Activated naive CD8-positive, alpha-beta T cell treated with anti-CD3 and anti-CD28 coated beads, Interleukin-2, amount 50 U/mL, for 24 hours (primary cell): Measurements from ENCODE around the gene RPH3AL.
"Not testable (repeated sequence)": the region's sequence is repeated elsewhere in the genome, so short reads cannot be mapped to it uniquely, and the experiment has no call there.

ENCODE experiments used
- ATAC-seq: fragments of 150-1000 bp; cut with Tn5 transposase; one replicate; pipeline ENCODE4 v1.10.0; 2021
- DNase-seq: peaks from one replicate; pipeline ENCODE4 v3.0.0; 2021
- H3K27ac Mint-ChIP-seq: one replicate; pipeline ENCODE4 v1.8.0; 2021; ENCODE audit warnings: mild to moderate bottlenecking, mixed read lengths
- H3K27me3 Mint-ChIP-seq: one replicate; pipeline ENCODE4 v1.8.0; 2021; ENCODE audit warnings: mixed read lengths
- H3K36me3 Mint-ChIP-seq: one replicate; pipeline ENCODE4 v1.8.0; 2021; ENCODE audit warnings: low read depth, mixed read lengths
- H3K4me1 Mint-ChIP-seq: one replicate; pipeline ENCODE4 v1.8.0; 2021; ENCODE audit warnings: mixed read lengths
- H3K4me3 Mint-ChIP-seq: one replicate; pipeline ENCODE4 v1.8.0; 2021; ENCODE audit warnings: mild to moderate bottlenecking, moderate library complexity, mixed read lengths
- H3K9me3 Mint-ChIP-seq: one replicate; pipeline ENCODE4 v1.8.0; 2021; ENCODE audit warnings: mixed read lengths

Gene RPH3AL

DNA sequence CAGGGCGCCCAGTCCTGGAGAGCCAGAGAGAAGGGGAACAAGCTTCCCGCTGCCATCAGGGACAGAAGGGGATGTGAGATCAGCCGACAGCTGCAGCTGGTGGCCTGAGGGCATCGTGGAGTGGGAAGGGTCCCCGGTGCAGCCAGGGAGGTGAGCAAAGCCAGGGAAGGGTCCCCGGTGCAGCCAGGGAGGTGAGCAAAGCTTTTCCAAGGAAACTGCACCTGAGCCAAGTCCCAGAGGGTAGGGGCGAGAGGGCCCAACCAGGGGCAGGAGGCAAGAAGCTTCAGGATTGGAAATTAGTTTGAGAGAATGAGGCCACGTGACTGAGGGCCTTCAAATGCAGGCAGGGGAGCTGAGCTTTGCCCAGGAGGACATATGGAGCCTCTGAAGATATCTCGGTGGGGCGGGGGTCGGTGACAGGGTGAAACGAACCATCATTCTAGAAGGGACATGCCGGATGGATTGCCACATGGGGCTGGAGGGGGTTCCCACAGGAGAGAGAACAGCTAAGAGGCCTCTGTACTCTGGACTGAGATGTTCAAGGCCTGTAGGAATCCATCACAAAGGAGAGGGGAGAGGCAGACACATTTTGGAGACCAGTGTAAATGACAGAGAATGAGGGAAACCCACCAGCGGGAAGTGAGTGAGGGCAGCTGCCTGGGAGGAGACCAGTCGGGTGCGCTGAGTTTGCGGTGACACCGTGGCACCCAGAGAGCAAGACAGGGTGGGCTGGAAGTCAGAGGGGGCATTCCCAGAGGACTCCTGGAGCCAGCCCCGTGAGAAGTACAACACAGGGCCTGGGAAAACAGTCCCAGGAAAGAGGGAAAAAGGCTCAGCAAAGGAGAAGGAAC lies 31.4 kb upstream of the RPH3AL start:
- H3K9me3 Mint-ChIP-seq = peaks cover 3% of the 10 kb centered on the region
- ATAC-seq (no peak), DNase-seq (no peak)
- H3K4me1 Mint-ChIP-seq = peaks cover 12% of the 10 kb centered on the region
- H3K27ac Mint-ChIP-seq = no peak overlapping the region
- no peaks in the 10 kb centered on the region for H3K36me3 Mint-ChIP-seq
- H3K4me3 Mint-ChIP-seq = peak overlapping the region; percentile 37
- peaks cover 13% of the 10 kb centered on the region for H3K27me3 Mint-ChIP-seq

GRCh38 chr17:382644-383533 lies 30.3 kb upstream of the RPH3AL start:
- H3K27ac Mint-ChIP-seq = no peak overlapping the region
- no peak for ATAC-seq
- peaks cover 13% of the 10 kb centered on the region for H3K27me3 Mint-ChIP-seq
- no peak overlapping the region for H3K4me3 Mint-ChIP-seq
- H3K4me1 Mint-ChIP-seq = peaks cover 12% of the 10 kb centered on the region
- H3K36me3 Mint-ChIP-seq = no peaks in the 10 kb centered on the region
- no peak for DNase-seq
- H3K9me3 Mint-ChIP-seq = peaks cover 3% of the 10 kb centered on the region

DNA sequence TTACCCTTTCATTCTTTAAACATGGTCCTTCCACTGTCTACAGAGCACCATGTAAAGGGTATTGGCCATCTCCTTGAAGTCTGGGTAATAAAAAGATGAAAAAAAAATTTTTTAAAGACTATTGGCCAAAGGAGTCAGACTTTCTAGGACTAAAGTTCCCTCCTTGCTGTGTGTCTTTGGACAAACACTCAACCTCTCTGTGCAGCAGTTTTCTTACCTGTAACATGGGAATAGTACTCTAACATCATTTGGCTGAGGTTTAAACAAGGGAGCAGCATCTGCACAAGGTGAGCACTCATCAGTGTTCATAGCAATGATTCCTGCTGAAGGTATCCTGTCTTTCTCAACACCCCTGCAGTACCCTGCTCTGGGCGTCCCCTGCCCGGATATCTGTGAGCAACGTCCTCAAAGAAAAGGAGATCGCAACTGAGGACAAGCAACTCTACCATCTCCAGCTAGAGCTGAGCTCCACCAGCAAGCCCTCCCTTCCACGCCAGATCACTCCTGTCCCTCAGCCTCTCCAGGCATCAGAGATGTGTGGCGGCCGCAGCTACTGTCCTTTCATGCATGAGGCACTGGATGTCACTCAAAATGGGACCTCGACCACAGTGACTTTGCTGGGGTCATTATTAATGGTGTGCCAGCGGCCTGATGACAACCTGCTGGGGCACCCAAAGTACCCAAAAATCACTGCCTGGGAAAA lies 29.5 kb upstream of the RPH3AL start:
- no peaks in the 10 kb centered on the region for H3K36me3 Mint-ChIP-seq
- peaks cover 3% of the 10 kb centered on the region for H3K9me3 Mint-ChIP-seq
- peaks cover 12% of the 10 kb centered on the region for H3K4me1 Mint-ChIP-seq
- DNase-seq = no peak
- H3K27me3 Mint-ChIP-seq = peaks cover 13% of the 10 kb centered on the region
- H3K4me3 Mint-ChIP-seq = no peak overlapping the region
- no peak for ATAC-seq
- H3K27ac Mint-ChIP-seq = no peak overlapping the region

DNA sequence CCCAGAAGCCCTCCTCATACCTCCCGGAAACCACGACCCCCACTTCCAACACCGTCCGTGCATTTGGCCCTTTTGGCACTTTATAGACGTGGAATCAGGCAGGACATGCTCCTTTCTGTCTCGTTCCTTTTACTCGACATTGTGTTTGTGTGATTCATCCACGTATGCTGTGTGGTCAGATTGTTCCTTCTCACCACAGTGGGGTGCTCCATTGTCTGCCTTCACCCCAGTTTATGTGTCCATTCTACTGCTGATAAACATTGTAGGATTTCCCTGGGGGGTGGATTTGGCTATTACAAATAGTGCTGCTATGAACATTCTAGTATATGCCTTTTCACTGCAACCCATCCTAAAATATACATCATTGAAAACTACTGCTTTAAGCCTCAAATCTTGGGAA lies 28.9 kb upstream of the RPH3AL start:
- no peak for DNase-seq
- Mint-ChIP-seq H3K4me3 (no peak overlapping the region), H3K36me3 (no peaks in the 10 kb centered on the region), H3K27ac (peak overlapping the region; percentile 39), H3K9me3 (peaks cover 3% of the 10 kb centered on the region), H3K4me1 (peaks cover 8% of the 10 kb centered on the region), H3K27me3 (peaks cover 9% of the 10 kb centered on the region)
- no peak for ATAC-seq

DNA sequence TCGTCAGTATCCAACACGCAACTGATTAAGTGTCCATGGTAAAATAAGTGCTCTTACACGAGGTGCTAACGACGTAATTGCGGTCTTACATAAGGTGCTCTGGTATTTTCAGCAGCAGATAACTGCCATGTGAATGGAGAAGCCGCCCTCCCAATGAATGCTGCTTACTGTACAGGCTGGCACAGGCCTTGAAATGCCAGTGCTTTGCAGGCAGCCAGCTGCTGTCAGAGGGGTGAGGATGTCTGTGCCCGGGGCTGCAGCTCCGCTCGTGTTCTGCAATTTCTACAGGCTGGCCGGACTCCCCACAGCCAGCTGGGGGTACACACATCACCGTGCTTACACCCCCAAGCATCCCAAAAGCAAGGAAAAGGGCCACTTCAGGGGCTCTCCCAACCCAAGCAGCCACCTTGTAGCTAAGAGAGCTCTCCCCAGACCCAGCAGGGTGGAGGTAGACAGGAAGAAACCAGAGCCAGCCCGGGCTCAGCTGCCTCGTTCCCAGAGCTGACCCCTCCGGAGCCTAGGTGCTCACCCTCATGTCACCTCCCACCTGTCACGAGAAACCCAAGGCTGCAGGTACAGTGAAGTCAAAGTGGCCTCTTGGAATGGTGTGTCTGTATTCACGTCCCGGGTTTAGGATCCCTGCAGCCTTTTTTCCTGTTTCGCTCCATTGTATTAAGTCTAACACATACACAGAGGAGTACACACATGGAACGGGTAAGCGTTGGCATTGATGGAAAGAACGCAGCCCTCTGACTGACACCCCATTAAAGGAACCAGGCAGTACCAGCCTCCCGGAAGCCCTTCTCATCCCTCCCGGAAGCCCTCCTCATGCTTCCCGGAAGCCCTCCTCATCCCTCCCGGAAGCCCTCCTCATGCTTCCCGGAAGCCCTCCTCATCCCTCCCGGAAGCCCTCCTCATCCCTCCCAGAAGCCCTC lies 27.2 kb upstream of the RPH3AL start:
- DNase-seq (no peak), ATAC-seq (peak; percentile 40)
- Mint-ChIP-seq H3K4me1 (peaks cover 6% of the 10 kb centered on the region), H3K36me3 (no peaks in the 10 kb centered on the region), H3K27me3 (peaks cover 7% of the 10 kb centered on the region), H3K27ac (no peak overlapping the region), H3K9me3 (peaks cover 3% of the 10 kb centered on the region), H3K4me3 (no peak overlapping the region)

- Mint-ChIP-seq H3K36me3 (no peaks in the 10 kb centered on the region), H3K27ac (no peak overlapping the region), H3K27me3 (no peaks in the 10 kb centered on the region), H3K4me3 (no peak overlapping the region), H3K4me1 (peaks cover 3% of the 10 kb centered on the region), H3K9me3 (peaks cover 3% of the 10 kb centered on the region)
- ATAC-seq (no peak), DNase-seq (no peak)
Measured at GRCh38 chr17:378068-378467, 25.5 kb upstream of the RPH3AL start.

DNA sequence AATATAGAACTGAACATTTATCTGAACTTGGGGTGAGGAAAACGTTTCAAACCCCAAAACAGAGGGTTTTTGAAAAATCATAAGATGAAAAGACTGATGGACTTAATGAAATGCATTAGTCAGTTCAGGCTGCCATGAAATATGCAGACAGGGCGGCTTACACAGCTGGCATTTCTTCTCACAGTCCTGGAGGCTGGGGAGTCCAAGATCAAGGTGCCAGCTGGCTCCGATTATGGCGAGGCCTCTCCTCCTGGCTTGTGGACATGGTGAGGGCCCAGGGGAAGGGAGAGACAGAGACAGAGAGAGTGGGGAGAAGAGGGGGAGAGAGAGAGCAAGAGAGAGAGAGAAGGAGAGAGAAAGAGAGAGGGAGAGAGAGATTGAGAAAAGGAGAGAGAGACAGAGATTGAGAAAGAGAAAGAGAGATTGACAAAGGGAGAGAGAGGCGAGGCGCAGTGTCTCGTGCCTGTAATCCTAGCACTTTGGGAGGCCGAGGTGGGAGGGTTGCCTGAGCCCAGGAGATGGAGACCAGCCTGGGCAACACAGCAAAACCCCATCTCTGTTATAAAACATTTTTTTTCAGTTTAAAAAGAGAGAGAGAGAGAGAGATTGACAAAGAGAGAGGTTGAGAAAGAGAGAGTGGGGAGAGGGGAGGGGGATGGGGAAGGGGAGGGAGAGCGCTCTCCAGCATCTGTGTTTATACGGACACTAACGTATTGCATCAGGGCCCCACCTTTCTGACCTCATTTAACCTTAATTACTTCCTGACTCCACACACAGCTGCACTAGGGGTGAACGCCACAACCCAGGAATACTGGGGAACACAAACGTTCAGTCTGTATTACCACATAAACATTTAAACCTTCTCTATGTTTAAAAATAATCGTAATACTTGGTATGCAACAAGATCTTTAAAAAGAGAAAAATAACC lies 24.6 kb upstream of the RPH3AL start:
- ATAC-seq (no peak), DNase-seq (no peak)
- H3K27ac Mint-ChIP-seq = no peak overlapping the region
- H3K4me3 Mint-ChIP-seq = no peak overlapping the region
- no peaks in the 10 kb centered on the region for H3K36me3 Mint-ChIP-seq
- H3K9me3 Mint-ChIP-seq = peaks cover 3% of the 10 kb centered on the region
- no peaks in the 10 kb centered on the region for H3K27me3 Mint-ChIP-seq
- H3K4me1 Mint-ChIP-seq = peaks cover 3% of the 10 kb centered on the region

GRCh38 chr17:373613-374230 lies 21.1 kb upstream of the RPH3AL start:
- Mint-ChIP-seq H3K9me3 (peaks cover under 1% of the 10 kb centered on the region), H3K36me3 (no peaks in the 10 kb centered on the region), H3K27ac (no peak overlapping the region), H3K4me3 (no peak overlapping the region), H3K4me1 (no peaks in the 10 kb centered on the region), H3K27me3 (no peaks in the 10 kb centered on the region)
- no peak for ATAC-seq
- DNase-seq = no peak

GRCh38 chr17:372157-373152 lies 19.8 kb upstream of the RPH3AL start:
- no peaks in the 10 kb centered on the region for H3K36me3 Mint-ChIP-seq
- no peak for ATAC-seq
- no peak for DNase-seq
- H3K9me3 Mint-ChIP-seq = peaks cover 11% of the 10 kb centered on the region
- H3K27ac Mint-ChIP-seq = no peak overlapping the region
- peaks cover 1% of the 10 kb centered on the region for H3K4me1 Mint-ChIP-seq
- H3K4me3 Mint-ChIP-seq = no peak overlapping the region
- no peaks in the 10 kb centered on the region for H3K27me3 Mint-ChIP-seq

GRCh38 chr17:371583-371982 lies 19.0 kb upstream of the RPH3AL start:
- Mint-ChIP-seq H3K4me3 (no peak overlapping the region), H3K27ac (no peak overlapping the region), H3K36me3 (no peaks in the 10 kb centered on the region), H3K4me1 (peaks cover 1% of the 10 kb centered on the region), H3K27me3 (no peaks in the 10 kb centered on the region), H3K9me3 (peaks cover 11% of the 10 kb centered on the region)
- no peak for DNase-seq
- ATAC-seq = no peak

- Mint-ChIP-seq H3K4me1 (peaks cover 11% of the 10 kb centered on the region), H3K9me3 (peaks cover 11% of the 10 kb centered on the region)
- H3K27ac Mint-ChIP-seq, ATAC-seq, DNase-seq, H3K27me3 Mint-ChIP-seq, H3K4me3 Mint-ChIP-seq, H3K36me3 Mint-ChIP-seq: not testable (repeated sequence)
Measured at GRCh38 chr17:367656-368055, 15.0 kb upstream of the RPH3AL start.
